ENCODE measurements around the gene ITGA1.

Gene ITGA1

DNA sequence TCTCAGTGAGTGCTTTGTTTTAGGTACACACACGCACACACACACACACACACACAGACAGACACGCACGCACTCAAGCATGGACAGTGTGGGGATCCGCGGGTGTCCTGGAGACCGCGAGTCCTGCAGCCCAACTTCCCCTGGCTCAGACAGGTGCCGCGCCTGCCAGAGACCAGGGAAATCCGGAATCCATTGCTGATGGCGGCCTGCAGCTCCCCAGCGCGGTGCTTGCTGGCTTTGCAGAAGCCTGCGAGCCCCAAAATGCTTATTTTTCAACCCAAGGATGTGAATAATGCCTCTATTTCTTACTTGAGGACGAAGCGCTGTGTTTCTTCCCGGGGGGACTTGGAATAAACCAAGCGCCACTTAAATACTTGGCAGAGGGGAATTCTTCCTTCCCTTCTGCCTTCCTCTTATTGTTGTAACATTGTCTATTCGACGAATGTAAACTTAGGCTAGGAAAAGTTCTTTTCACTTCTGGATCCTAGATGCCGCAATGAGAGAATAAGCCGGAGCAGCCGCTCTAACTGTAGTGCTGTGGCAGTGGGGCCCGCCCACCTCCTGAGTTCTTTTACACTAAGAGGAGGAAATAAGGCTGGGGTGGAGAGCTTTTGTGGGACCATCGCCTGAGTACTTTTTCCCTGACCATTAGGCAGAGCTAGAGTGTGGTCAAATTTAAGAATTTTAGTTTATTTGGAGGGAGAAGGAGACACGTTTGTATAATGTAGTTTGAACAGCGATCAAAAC, 202.2 kb downstream of the ITGA1 start:
- H3K27ac ChIP-seq, result peak overlapping the region; percentile 67

DNA sequence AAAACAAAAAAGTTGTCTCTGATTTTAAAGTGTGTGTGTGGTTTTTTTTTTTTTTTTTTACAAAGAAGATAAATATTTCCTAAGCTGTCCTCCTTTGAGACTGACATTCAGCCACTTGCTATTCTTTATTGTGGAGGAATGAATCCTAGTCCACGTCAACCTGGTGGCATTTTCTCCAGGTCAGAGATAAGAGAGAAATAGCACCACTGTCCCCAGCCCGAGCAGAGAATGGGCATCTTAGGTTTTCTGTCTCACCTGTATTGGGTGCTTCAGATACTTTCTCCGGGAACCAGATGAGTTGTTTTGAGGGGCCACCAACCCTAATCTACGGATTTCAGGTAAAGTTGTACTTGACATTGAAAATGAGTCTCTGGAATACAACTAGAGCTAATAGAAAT, 202.8 kb downstream of the ITGA1 start:
- H3K27ac ChIP-seq, result no peak overlapping the region
- no peak for TF ChIP-seq ZFX (IDR thresholded peaks at IDR 0.05; ENCODE audit: borderline replicate concordance)
- TF ChIP-seq, protein P1, sequence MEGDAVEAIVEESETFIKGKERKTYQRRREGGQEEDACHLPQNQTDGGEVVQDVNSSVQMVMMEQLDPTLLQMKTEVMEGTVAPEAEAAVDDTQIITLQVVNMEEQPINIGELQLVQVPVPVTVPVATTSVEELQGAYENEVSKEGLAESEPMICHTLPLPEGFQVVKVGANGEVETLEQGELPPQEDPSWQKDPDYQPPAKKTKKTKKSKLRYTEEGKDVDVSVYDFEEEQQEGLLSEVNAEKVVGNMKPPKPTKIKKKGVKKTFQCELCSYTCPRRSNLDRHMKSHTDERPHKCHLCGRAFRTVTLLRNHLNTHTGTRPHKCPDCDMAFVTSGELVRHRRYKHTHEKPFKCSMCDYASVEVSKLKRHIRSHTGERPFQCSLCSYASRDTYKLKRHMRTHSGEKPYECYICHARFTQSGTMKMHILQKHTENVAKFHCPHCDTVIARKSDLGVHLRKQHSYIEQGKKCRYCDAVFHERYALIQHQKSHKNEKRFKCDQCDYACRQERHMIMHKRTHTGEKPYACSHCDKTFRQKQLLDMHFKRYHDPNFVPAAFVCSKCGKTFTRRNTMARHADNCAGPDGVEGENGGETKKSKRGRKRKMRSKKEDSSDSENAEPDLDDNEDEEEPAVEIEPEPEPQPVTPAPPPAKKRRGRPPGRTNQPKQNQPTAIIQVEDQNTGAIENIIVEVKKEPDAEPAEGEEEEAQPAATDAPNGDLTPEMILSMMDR (IDR thresholded peaks at IDR 0.05), result no peak

More for the DNA sequence above, 202.2 kb downstream of the ITGA1 start:
- TF ChIP-seq, protein P1 (IDR thresholded peaks at IDR 0.05), result peak; percentile 22; the same call in 1 of the 2 replicates
- no peak for TF ChIP-seq ZFX (IDR thresholded peaks at IDR 0.05; ENCODE audit: borderline replicate concordance)

DNA sequence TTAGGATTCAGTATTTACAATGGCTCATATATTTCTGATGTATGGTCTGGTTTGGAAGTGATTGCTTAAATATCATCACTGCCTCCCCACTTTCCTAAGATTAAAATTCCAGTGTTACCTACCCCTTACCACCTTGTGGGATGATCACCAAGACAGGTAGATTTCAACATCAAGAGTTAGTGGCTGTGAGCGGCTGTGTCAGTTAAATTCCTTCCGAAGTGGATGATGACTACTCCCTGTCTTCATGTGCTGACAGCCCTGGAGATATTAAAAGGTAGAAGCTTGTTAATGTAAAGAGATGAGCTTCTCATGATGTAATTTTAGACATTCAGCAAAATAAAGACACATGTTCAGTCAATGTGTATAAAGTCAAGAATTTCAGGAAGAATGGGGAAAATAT, 205.7 kb downstream of the ITGA1 start:
- H3K27ac ChIP-seq, result no peak overlapping the region
- no peak for TF ChIP-seq ZFX (IDR thresholded peaks at IDR 0.05; ENCODE audit: borderline replicate concordance)
- TF ChIP-seq, protein P1 (IDR thresholded peaks at IDR 0.05), result no peak

DNA sequence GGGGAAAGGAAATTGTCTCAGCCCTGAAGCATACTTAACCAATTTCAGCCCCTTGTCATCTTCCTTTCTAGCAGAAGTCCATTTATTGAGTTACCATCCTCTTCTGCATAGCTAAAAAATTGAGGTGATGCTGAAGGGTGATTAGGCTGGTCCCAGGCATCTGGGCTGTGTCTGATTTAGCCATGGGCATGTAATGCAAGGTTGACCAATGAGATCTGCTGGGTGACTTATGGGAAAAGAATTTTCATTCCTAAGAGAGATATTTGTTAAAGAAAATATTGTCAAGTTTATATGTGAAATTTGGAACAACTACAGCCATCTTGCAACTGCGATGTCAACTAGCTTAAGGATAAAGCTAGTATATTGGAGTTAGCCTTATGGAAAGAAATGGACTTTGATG, 206.6 kb downstream of the ITGA1 start:
- H3K27ac ChIP-seq, result no peak overlapping the region

DNA sequence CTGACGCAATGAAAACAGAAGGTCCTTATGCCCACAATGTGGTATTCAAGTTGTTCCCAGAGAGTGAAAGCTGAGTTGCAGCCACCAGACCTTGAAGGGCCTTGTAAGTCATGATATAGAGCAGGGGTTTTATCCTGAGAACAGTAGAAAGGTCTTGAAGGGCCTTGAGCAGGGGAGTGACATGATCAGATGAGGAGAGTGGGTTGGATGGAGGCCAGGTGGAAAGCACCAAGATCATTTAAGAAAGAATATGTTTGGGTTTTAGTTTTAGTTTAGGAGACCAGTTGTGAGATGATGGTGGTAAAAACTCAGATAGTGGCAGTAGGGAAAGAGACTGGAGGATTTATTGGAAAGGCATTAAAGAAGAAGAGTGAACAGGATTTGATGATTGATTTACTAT, 207.4 kb downstream of the ITGA1 start:
- no peak overlapping the region for H3K27ac ChIP-seq
- no peak for TF ChIP-seq ZFX (IDR thresholded peaks at IDR 0.05; ENCODE audit: borderline replicate concordance)
- TF ChIP-seq, protein P1 (IDR thresholded peaks at IDR 0.05), result no peak

More for the DNA sequence above, 206.6 kb downstream of the ITGA1 start:
- TF ChIP-seq, protein P1 (IDR thresholded peaks at IDR 0.05), result no peak
- no peak for TF ChIP-seq ZFX (IDR thresholded peaks at IDR 0.05; ENCODE audit: borderline replicate concordance)

DNA sequence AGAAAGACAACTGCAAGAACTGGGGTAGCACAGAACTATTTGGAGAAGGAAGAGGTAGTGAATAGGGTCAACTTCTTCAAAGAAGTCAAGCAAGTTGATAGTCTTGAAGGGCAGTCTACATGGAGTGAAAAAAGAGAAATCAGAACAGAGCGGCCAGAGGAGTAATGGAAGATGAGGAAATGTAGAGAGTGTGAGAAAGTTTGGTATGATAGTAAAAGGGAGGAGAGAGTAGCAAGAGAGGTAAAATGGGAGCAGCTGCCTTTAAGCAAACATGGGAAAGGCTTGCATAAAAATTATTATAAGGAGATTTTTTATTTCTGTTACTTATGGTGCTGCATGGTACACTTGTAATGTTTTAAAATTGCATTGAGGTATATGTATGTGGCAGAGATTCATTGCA, 208.2 kb downstream of the ITGA1 start:
- TF ChIP-seq, protein P1 (IDR thresholded peaks at IDR 0.05), result no peak
- TF ChIP-seq ZFX (IDR thresholded peaks at IDR 0.05; ENCODE audit: borderline replicate concordance), result no peak
- no peak overlapping the region for H3K27ac ChIP-seq

DNA sequence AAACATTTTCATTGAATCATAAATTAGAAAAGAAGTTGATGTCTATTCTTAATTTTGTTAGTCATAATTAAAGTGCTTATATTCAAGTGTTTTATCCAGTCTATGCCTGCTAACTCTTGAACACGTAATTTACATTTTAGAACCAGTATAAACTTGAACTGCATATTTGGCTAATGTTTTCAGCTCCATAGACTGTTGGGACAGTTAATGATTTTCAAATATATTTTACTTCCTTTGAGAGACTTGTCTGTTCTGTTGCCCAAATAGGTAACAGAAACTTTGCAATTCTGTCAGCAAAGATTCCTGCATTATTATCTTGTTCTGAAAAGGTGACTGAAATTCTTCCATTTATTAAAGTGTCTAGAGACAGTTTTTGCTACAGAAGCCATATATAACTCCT, 209.3 kb downstream of the ITGA1 start:
- TF ChIP-seq, protein P1 (IDR thresholded peaks at IDR 0.05), result no peak
- TF ChIP-seq ZFX (IDR thresholded peaks at IDR 0.05; ENCODE audit: borderline replicate concordance), result no peak
- 0 out of 2 replicates have a peak overlapping the region, but pooled peaks have one; percentile 1 for H3K27ac ChIP-seq
